ENCODE results near the gene IRF7. TPM values are rescaled to one million over a fixed set of nuclear protein-coding genes. Genes with fewer than 3 reads are reported as not detected.
A peak's percentile ranks its signal among the peaks of the same experiment; 100 is the strongest.

Gene IRF7
- total RNA-seq, 6 experiments from 2014 or later = 27.3 to 72.8 (median 47.7) TPM

- H3K27me3 ChIP-seq = no peaks in the 10 kb centered on the region
- DNase-seq = peak in 1 of 3 donors; percentile 19
- no peak for ATAC-seq
- TF ChIP-seq, protein P1, sequence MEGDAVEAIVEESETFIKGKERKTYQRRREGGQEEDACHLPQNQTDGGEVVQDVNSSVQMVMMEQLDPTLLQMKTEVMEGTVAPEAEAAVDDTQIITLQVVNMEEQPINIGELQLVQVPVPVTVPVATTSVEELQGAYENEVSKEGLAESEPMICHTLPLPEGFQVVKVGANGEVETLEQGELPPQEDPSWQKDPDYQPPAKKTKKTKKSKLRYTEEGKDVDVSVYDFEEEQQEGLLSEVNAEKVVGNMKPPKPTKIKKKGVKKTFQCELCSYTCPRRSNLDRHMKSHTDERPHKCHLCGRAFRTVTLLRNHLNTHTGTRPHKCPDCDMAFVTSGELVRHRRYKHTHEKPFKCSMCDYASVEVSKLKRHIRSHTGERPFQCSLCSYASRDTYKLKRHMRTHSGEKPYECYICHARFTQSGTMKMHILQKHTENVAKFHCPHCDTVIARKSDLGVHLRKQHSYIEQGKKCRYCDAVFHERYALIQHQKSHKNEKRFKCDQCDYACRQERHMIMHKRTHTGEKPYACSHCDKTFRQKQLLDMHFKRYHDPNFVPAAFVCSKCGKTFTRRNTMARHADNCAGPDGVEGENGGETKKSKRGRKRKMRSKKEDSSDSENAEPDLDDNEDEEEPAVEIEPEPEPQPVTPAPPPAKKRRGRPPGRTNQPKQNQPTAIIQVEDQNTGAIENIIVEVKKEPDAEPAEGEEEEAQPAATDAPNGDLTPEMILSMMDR (IDR thresholded peaks at IDR 0.05) = no peak
- no peak for TF ChIP-seq POLR2A (IDR thresholded peaks at IDR 0.05)
- no peak within 1 kb of the TSS for H3K27ac ChIP-seq
- H3K4me3 ChIP-seq = no peak within 1 kb of the TSS
- no peaks in the 10 kb centered on the region for H3K36me3 ChIP-seq
- intact Hi-C loops (cut with DNase I) = no loop called here
- H3K9me3 ChIP-seq = no peaks in the 10 kb centered on the region
- H3K4me1 ChIP-seq = peaks cover 0 to 9% (median 0%) of the 10 kb centered on the region in 4 donors
- WGBS (ENCODE audit: insufficient coverage, low coverage, low lambda C conversion rate, missing lambda C conversion rate) = no CpG with 5 or more reads among the region's 72 CpGs
These were observed 10.9 kb upstream of the IRF7 start, which contains the start of gene SCT for GRCh38 chr11:626475-627307. SCT (minus strand) TSS chr11:627181; CDS start chr11:627143, 38 bp downstream.

- WGBS (ENCODE audit: insufficient coverage, low coverage, low lambda C conversion rate, missing lambda C conversion rate) = 66% methylated on average over 6 of the region's 22 CpGs
- TF ChIP-seq, protein P1 (IDR thresholded peaks at IDR 0.05) = no peak
- no peak for TF ChIP-seq POLR2A (IDR thresholded peaks at IDR 0.05)
- Histone ChIP-seq H3K4me3 (no peak overlapping the region), H3K27me3 (no peaks in the 10 kb centered on the region), H3K4me1 (peaks cover 0 to 9% (median 0%) of the 10 kb centered on the region in 4 donors), H3K36me3 (no peaks in the 10 kb centered on the region), H3K9me3 (no peaks in the 10 kb centered on the region), H3K27ac (no peak overlapping the region)
- DNase-seq = peak in 1 of 3 donors; percentile 46
- intact Hi-C loops (cut with DNase I) = no loop called here
- peak in 1 of 4 donors; percentile 1 for ATAC-seq
These were observed 10.0 kb upstream of the IRF7 start for GRCh38 chr11:625636-626268.

DNA sequence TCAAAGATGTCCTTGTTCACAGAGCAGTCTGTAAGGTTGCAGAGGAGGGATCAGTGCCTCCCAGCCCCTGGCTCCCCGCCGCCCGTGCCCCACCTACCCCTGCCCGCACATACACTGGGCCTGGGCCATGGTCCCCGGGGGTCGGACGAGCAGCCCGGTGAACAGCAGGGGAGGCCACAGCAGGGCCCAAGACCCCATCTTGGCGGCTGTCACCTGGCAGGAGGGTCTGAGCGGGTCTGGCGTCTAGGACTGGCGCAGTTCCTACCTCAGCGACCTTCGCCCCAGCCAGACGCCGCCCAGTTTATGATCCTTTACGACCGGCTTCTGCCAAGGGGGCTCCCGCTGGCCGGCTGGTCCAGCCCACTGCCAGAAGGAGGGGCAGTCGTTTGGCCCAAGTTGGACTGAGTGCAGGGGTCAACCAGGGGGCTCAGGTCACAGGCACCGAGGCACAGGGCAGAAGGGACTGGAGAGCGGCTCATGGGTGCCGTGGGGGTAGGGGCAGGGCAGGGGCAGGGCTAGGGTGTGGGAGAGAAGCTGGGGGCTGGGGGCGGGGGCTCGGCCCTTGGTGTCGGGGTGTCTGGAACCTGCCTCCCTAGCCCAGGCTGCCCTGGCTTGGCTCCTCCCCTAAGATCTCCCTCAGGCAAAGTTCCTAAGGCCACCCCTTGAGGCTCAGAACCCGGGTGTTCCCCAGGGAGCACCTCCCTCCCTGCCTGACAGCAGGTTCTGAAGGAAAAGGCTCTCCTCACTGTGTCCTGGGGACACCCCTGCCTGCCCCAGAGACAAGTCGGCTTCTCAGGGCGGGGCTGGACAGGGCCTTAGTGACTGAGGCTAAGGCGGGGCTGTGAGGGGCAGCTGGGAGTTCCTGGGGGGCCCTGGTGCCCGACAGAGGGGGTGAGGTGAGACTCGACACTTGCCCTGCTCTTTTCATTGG lies 9.2 kb upstream of the IRF7 start, which contains the start of gene CDHR5:
Gene CDHR5 (minus strand): TSS at position 251 of the 931 bp plus-strand sequence. CDS start 53 bp downstream, at position 198.
- peak; percentile 41 to 66 (median 57) for DNase-seq
- no peaks in the 10 kb centered on the region for H3K9me3 ChIP-seq
- 29% methylated on average over 4 of the region's 33 CpGs for WGBS (ENCODE audit: insufficient coverage, low coverage, low lambda C conversion rate, missing lambda C conversion rate)
- peak within 1 kb of the TSS in 1 of 3 donors; percentile 24 for H3K27ac ChIP-seq
- H3K36me3 ChIP-seq = no peaks in the 10 kb centered on the region
- peaks cover 0 to 9% (median 0%) of the 10 kb centered on the region in 4 donors for H3K4me1 ChIP-seq
- H3K27me3 ChIP-seq = no peaks in the 10 kb centered on the region
- intact Hi-C loops (cut with DNase I) = no loop called here
- TF ChIP-seq, protein P1 (IDR thresholded peaks at IDR 0.05) = no peak
- peak; percentile 9 for TF ChIP-seq POLR2A (IDR thresholded peaks at IDR 0.05)
- H3K4me3 ChIP-seq = peak within 1 kb of the TSS; percentile 47 to 56 (median 56)
- ATAC-seq = peak; percentile 57 to 83 (median 64)
